ENCODE data around the gene FAM25G.
"Not testable (repeated sequence)": the region's sequence is repeated elsewhere in the genome, so short reads cannot be mapped to it uniquely, and the experiment has no call there.

The FAM25G gene

DNA sequence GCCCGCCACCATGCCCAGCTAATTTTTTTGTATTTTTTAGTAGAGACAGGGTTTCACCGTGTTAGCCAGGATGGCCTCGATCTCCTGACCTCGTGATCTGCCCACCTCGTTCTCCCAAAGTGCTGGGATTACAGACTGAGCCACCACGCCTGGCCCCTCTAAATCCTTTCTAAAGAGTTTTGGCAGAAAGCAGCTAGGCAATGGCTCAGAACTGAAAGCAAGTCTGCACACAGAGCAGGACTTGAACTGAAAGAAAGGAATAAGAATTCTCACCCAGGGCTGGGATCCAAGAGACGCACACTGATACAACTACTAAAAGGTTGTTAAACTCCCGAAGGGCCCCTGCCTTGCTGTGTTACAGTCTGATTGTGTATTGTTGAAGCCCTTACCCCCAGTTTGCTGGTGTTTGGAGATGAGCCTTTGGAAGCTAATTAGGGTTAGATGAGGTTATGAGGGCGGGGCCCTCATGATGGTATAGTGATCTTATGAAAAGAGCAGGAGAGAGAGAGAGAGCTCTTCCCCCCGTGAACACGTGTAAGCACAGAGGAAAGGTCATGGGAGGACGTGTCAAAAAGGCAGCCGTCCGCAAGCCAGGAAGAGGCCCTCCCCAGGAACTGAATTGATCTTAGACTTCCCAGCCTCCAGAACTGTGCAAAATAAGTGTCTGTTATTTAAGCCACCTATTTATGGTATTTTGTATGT, 26.1 kb downstream of the FAM25G start:
- DNase-seq (ENCODE audit: low read depth): not testable (repeated sequence)

DNA sequence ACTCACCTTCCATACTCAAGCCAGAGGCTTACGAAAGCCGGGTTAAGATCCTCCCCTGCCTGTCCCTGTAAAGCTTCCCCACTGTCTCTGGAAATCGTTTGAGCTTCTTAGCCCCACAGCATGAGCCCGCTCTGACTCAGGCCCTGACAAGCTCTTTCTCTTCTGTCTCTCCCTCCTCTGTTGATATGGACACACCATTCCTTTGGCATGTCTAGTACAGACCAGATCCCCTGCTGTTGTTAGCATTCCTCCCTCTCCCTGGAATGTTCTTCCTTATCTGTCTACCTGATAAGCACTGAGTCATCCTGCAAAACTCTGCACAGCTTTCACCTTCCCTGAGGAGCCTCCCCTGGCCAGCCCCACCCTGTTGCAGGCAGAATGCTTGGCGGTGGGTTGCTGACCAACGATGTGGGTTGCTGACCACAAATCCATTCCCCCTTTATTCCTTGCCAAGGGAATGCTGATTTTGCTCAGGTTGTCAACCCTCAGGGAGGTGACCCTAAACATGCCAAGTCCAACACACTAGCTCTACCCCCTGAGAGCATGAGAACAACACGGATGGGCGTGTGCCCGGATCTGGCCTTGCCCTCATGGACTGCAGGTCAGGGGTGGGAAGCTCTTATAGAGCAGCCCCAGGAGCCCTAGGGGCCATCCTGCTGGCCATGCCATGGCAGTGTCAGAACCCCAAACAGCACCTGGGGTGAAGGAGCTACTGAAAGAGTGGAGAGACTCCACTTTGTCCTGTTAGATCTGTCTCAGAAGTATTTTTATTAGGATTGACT, 28.7 kb downstream of the FAM25G start:
- DNase-seq (ENCODE audit: low read depth): not testable (repeated sequence)

DNA sequence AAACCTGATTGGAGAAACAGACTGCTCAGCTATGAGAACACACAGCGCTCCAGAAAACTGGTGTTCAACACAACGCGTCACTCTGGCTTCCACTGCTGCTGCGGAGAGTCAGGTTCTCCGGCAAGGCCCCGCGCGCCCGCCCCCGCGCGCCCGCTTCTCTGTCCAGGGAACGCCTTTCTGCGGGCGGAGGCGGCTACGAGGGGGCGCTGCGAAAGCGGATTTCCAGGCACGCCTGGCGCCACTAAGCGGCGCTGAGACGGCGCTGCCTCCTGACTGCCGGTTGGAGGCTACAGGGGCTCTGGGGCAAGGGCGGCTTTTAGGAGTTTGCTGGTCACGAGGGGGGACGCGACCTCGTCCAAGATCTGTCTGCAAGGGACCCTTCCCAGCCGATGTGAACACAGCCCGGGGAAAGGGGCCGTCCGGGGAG, 30.2 kb downstream of the FAM25G start:
- DNase-seq (ENCODE audit: low read depth): peak; percentile 11

DNA sequence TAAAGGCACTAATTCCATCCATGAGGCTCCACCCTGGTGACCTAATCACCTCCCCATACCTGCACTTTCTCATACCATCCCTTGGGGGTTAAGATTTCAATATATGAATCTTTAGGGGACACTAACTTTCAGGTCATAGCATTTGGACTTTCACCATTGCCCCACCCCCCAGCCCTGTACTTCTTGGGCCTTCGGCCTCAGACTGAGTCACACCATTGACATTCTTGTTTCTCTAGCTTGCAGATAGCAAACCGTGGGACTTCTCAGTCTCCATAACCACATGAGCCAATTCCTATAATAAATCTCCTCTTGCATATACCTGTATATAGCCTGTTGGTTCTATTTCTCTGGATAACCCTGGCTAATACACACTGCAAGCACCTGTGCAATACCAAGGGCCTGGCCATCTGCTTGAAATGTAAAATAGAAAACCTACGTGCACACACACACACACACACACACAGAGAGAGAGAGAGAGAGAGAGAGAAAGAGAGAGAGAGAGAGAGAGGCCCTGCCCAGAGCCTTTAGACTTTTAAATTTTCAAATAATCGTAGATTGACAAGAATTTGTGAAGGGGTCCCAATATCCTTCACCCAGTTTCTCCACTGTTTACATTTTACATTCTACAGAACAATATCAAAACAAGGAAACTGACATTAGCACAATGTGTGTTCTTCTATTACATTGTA, 32.9 kb downstream of the FAM25G start:
- DNase-seq (ENCODE audit: low read depth): no peak

DNA sequence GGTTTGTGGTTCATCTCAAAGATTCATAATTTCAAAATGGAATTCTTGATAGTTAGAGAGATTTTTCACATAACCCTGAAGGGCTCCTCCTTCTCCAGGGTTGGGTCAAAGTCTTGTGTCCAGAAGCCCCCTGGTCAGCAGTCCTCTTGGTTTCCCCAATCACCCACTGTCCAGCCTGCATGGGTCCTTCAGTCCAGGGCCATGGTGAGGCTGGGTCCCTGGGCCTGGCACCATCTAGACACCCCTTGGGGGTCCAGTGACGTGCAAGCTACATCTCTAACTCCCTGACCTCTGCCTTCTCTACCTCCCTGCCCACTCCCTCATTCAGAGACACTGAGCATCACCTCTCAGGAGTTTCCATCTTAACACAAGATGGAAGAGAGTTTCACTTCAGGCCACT, 33.7 kb downstream of the FAM25G start:
- DNase-seq (ENCODE audit: low read depth): no peak

DNA sequence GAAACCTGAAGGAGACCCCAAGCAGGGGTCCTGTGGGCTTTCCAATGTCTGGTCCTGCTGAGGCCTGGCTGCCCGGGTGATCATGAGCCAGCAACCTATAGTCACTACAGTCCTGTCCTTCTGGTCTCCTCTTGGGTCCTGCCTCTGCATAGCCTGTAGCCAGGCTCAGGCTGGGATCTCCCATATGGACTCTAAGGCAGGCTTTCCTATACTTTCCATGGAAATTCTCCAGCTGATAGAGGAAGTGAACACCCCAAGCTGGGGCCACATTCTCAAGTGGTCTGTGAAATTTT, 34.0 kb downstream of the FAM25G start:
- DNase-seq (ENCODE audit: low read depth): no peak

DNA sequence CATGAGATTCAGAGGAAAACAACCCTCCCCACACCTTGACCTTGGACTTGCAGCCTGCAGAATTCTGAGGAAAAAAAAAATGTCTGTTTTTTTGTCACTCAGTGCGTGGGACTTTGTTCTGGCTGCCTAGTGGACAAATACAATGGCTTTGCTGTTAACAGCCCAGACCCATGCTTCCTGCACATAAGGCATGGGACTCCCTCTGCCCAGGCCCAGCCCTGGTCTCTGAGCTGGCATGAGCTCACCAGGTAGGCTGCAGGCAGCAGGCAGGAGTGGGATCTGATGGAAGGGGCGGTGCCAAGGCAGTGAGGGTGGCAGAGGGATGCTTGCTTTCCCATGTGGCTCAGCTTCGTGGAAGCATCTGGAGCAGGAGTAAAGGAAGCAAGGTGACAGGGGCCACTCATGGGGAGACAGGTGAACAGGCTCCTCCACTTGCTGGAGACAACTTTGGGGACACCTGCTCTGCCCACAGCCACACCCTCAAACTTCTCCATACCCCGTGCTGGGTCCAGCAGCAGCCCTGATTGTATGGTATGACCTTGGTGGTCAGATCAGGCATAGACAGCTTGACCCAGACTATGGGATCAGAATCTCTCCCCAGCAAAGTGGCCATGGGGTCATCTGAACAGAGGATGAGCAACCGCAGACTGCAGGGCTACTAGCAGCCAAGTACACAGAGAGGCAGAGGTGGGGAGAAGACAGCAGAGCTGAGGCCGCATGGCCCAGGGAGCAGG, 34.5 kb downstream of the FAM25G start:
- DNase-seq (ENCODE audit: low read depth): no peak

DNA sequence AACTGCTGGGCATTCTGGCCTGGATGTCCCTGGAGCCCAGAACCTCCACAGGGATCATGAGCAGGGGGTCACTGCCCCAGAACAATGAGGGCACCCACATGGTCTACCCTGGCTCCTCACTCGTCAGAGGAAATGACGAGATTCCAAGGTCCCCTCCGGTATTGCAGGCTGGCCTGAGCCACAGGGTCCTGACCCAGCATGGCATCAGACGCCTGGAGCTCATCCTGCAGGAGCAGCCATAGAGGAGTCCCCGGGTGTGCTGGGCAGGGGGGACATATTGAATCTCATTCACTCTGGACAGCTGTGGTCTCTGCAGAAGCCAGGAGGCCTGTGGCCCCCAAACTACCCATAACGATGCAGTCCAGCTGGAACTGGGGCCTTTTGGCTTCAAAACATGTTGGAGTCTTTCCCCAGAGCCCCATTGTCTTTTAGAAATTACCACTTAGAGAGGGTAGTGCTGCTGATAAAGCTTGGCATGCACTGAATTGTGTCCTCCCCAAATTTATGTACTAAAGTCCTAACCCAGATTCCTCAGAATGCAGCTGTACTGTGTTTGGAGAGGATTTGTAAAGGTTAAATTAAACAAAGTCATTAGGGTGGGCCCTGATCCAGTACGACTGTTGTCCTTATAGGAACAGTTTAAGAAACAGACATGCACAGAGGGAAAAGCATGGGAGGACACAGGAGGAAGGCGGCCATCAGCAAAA, 35.3 kb downstream of the FAM25G start:
- DNase-seq (ENCODE audit: low read depth): no peak

DNA sequence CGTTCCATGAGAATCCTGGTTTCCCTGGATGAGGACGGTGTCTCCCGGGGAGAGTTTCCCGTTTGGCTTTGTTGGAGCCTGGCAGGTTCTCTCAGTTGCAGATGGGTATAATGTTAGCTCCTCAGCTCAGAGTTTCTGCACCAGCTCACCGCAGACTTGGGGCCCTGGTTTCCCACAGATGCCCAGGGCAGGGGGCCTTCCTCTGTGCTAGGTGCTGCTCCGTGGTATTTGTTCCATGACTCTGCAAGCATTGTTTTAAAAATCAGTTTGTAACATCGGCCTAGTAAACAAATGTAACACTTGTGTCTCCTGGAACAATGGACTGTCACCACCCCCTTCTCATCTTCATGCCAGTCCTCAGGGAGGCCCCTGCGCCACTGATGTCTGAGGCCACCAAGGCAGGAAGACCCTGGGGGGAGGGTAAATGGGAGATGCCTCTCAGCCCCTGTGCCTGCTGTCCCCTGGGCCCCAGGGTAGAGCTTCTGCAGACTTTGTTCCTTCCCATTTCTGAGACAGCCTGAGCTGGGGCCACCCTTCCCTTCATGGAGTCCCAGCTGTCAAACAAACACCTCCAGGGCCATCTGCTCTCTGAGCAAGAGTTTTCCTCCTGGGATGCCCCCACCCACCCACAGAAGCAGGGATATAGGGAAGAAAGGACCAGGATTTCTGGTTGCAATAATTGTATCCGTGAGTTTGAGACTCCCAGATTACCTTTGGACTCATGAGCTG, 36.0 kb downstream of the FAM25G start:
- DNase-seq (ENCODE audit: low read depth): not testable (repeated sequence)

DNA sequence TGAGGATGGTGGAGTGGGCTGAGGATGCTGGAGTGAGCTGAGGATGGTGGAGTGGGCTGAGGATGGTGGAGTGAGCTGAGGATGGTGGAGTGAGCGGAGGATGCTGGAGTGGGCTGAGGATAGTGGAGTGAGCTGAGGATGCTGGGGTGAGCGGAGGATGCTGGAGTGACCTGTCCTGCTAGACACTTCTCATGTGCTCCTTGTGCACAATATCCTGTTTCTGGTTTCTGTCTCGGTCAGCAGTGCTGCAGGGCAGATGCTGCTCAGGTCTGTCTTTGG, 36.8 kb downstream of the FAM25G start:
- DNase-seq (ENCODE audit: low read depth): no peak

DNA sequence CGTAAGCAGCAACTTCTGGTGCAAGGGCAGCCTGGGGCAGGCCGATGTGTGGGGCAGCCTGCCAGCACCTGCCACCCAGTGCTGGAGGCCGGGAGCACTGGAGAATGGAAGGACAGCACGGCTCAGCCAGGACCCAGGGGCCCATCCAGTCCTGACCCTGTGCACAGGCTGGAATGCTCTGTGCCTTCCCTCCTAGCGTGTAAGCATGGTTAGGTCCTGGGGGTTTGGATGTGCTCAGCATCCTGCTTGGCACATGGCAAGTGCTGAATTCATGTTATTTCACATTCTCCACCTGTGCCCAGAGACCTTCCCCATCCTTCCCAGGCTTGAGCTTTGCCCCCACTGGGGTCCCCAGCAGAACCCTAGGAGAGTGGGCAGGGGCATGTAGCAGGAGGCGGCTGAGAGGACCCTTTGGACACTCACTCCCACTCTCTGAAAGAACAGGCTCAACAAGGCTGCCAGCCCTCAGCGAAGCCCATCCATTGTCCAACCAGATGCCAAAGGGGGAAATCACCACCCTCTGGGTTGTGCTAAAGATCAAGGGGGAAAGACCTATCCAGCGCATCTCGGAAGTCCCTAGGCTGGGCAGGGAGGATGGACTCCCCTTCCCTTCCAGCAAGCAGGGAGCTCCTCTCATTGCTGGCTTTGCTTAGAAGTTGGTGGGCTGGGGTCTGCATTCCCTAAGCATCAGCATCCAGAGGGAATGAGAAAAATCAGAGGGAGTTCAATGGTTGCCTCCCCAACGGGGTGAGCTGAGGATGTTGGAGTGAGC, 37.3 kb downstream of the FAM25G start:
- DNase-seq (ENCODE audit: low read depth): no peak

DNA sequence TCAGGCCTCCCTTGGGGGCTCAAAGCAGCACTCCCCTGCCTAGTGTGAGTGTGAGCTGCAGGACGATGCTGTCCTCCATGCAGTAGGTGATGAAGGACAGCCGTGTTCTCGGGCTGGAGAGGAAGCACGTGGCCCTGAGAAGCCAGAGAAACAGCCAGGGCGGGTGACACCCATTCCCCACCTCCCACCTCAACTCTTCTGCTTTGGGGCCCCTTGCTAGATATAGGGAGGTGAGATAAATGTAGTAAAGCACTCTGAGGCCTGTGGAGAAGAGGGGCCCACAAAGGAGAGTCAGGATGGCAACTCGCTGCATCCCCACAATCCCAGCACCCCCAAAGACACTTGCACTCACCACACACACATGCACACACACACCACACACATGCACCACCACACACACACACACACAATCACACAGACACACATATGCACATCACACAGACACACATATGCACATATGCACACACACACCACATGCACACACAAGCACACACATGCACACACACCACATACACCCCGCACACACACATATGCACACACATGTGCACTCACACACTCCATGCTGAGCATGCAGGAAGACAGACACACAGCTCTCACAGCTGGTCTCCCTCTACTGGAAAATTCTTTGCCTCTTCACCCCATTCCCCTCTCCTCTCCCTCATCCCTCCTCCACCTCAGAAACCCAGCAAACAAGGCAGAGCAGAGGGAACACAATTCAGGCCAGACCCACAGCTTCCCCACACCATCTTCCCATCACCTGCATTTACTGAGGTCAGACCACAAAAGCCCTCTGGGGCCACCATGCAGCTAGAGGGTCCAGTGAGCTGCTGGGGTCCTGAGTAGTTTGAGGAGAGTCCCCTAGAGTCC, 38.1 kb downstream of the FAM25G start:
- no peak for DNase-seq (ENCODE audit: low read depth)

DNA sequence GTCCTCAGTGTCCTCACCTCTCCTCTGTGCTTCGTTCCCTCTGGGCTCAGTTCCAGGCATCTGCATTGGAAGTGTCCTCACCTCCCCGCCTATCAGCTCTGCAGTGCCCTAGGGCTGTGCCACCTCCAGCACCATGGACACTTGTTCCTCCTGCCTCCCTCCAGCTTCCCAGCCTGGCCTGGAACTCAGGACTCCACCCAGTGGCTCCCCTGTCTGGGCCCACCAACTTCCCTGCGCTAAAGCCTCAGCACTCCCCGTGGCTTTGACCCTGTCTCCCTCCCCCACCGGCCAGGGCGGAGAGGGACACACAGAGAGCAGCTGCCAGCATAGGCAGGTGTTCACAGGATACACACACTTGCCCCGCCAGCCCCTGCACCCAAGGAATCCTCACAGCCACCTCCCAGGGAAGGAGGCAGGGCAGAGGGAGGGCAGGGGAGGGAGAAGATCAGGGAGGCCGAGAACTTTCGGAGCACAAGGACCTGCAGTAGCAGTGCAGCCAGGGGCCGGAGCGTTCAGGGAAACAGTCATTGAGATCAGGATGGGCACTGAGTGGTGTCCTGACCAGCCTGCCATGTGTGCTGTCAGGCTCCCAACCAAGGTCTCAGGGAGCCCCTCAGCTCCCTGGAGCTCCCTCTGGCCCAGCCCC, 38.9 kb downstream of the FAM25G start:
- DNase-seq (ENCODE audit: low read depth): no peak

DNA sequence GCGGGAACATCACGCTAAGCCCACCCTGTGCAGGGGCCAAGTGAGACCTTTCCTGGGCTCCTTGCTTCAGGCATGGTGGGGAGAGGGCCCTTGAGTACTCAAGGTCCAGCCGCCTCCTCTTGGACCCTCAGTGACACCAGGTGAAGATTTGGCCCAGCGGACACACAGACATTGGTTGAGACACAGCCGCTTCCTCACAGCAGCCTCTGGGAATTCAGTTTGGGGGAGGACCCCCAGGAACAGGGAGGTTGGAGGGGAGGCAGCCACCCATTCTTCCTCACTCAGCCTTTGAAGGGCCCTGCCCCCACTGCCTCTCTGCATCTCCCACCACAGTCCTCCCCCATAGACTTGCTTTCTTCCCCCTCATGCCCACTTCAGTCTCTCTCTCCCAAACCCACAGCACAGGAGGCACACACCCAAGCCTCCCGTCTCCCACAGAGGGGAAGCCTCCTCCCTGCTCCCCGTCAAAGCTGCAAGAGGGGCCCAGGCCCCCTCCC, 39.5 kb downstream of the FAM25G start:
- DNase-seq (ENCODE audit: low read depth): no peak

DNA sequence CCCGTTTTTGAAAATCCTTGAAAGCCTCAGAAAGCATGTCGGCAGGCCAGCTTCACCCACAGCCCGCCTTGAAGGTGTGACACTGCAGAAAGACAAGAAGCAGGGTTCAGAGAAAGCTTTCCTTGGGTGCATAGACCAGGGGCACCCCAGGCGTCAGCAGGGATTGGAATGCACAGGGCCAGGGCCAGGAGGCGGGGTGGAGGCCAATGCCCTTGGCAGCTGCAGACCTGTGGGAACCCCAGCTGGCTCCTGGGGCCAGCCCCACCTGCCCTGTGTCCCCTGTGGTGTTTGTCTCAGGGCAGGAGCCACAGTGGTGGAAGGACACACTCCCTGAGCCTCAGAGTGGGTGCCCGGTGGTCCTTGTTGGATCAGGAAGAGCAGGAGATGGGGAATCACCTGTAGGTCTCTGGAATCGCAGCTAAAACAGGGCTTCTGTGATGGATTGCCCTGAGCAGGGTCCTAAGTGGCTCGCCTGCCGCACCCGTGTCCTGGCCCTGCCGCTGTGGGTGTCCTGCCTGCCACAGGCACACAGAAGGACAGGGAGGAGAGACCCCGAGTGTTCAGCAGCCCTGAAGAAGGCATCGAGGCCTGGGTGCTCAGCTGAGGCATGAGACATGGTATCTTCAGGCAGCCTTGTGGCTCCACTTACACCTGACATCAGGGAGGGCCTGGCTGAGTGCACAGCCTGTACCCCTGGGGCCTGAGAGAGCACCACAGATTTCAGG, 40.1 kb downstream of the FAM25G start:
- no peak for DNase-seq (ENCODE audit: low read depth)

DNA sequence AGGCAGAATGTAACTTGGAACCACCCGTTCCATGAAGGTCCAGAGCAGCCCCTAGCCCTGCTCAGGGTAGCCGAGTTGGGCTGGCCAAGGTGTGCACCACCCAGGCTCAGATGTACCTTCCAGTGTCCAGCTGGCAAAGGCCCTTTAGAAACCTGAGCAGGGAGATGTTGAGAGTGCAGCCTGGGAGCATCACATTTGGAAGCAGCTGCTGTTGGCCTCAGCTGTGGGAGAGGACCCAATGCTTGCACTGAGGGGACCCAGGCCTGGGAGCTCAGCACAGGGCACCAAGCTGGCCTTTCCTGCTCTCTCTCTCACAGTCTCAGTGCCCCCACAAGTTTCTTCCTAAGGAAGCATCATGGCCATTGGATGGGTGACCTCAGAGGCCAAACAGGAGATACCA, 41.1 kb downstream of the FAM25G start:
- DNase-seq (ENCODE audit: low read depth): no peak

DNA sequence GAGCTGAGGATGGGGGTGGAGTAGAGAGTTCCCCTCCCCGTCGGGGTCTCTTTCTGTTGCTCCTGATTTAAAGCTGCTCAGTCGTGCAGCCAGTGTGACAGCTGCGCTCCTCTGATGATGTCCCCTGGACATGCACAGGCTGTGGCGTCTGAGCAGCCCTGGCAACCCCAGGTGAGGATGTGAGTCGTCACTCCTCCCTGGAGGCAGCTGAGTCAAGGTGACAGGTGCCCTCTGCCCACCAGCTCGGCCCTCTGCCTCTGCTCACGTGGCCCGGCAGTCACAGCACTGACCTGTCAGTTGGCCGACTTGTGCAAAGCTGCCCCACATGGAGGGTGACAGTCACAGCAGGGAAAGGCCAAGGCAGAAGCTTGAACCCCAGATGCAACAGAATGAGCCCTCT, 41.5 kb downstream of the FAM25G start:
- no peak for DNase-seq (ENCODE audit: low read depth)

All from stimulated activated CD4-positive, alpha-beta T cell treated with anti-CD3 and anti-CD28 coated beads, Interleukin-2, amount 100 ng/mL, for 4 hours (primary cell).